GM11168 (cell line): Measurements from ENCODE around the gene ADH4.
"Not testable (repeated sequence)": the region's sequence is repeated elsewhere in the genome, so short reads cannot be mapped to it uniquely, and the experiment has no call there.

Experiments used
- in situ Hi-C: fragments of 300-500 bp; cut with MboI; formaldehyde crosslinking; loops from one replicate; pipeline ENCODE4 v1.12.0; 2022; ENCODE audit warnings: low sequenced_read_pairs; ENCODE audit not compliant: unreplicated experiment

The ADH4 gene

GRCh38 chr4:99144070-99144469 lies at the start of gene ADH4:
Gene ADH4 (minus strand): TSS chr4:99144297. CDS start chr4:99144222, 75 bp downstream.
- in situ Hi-C loops = no loop called here

GRCh38 chr4:99190336-99190735 lies 46.2 kb upstream of the ADH4 start:
- in situ Hi-C loops = no loop called here

GRCh38 chr4:99189900-99190299 lies 45.8 kb upstream of the ADH4 start:
- in situ Hi-C loops = not testable (repeated sequence)

DNA sequence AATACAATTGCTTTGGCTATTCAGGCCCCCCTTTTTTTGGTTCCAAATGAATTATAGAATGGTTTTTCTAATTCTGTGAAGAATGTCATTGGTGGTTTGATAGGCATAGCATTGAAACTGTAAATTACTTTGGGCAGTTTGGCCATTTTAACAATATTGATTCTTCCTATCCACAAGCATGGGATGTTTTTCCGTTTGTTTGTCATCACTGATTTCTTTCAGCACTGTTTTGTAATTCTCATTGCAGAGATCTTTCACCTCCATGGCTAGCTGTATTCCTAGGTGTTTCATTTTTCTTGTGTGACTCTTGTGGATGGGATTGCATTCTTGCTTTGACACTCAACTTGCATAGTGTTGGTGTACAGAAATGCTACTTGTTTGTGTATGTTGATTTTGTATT lies 41.9 kb upstream of the ADH4 start:
- in situ Hi-C loops = no loop called here

DNA sequence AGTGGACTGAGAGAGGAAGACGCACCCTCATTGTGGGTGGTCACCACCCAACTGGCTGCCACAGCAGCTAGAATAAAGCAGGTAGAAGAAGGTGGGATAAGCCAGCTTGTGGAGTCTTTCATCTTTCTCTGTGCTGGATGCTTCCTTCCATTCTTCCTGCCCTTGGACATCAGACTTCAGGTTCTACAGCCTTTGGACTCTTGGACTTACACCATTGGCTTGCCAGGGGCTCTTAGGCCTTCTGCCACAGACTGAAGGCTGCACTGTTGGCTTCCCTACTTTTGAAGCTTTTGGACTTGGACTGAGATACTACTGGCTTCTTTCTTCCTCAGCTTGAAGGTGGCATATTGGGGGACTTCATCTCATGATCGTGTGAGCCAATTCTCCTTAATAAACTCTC lies 41.5 kb upstream of the ADH4 start:
- in situ Hi-C loops = no loop called here

DNA sequence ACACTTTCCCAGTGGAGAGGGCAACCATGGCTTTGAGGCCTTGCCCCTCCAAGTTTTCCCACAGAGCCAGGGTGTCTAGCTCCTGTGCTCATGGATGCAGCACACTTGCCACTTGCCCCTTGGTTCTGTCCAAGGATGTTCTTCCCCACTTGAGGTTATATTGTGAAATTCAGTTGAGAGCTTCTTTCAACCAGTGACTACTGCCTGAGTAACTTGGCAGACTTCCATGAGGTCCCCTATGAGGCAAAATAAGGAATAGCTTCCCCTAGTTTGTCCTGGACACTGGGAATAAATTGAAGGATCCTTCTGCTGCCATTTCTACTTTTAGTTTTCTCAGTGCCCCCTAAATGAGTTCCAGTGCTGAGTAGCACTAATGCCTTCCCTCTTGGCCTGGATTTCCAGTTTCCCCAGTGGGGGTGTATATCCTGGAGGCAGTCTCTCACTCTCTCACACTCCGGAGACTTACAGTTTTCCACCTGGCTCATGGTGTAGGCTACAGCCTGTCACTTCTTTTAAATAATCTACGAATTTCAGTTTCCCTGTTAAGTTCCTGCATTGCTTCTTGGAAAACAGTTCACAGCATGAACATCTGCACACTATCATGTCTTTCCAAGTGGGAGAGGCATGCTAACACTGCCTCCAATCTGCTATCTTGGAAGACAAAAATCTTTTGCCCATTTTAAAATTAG lies 36.4 kb upstream of the ADH4 start:
- in situ Hi-C loops = no loop called here

GRCh38 chr4:99179626-99180025 lies 35.5 kb upstream of the ADH4 start:
- in situ Hi-C loops = no loop called here

GRCh38 chr4:99179178-99179577 lies 35.1 kb upstream of the ADH4 start:
- in situ Hi-C loops = no loop called here

DNA sequence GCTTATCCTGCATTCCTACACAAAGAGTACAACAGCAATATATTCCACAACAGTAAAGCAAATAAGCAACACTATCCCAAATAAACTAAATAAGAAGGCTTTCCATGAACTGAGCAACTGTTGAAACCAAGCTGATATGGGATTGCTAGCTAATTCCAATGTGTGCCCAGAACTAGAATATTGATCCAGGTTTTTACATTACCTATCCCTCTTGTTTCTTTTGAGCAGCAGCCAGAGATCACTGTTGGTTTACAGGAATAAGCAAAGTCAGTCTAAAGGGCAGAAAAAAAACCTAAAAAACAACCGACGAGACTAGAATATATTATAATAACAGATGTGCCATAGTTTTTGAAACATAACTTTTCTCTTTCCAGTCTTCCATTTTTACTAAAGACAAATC lies 22.4 kb upstream of the ADH4 start:
- in situ Hi-C loops = no loop called here

GRCh38 chr4:99165978-99166377 lies 21.9 kb upstream of the ADH4 start:
- in situ Hi-C loops = no loop called here

GRCh38 chr4:99161373-99162099 lies 17.4 kb upstream of the ADH4 start:
- in situ Hi-C loops = no loop called here

- in situ Hi-C loops = no loop called here
Observed at GRCh38 chr4:99159699-99160098, 15.6 kb upstream of the ADH4 start.

DNA sequence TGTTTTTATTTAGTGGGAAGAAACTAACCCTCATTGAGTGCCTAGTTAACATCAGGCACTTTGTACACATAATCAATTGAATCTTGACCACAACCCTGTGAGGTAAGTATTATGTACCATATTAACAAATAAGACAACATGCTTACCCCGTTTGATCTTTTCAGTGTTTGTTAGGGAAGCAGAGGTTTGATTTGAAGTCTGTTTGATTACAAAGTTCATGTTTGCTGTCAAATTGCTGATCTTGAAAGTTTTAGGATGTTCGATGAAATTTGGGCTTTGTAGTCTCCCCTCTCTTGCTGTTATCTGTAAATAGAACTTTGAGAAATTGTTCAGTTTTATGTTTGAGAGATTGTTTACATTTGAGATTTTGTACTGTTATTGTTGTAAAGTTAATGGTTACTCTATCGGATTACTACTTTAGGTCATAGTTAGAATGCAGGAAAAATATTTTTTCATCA lies 13.4 kb upstream of the ADH4 start:
- in situ Hi-C loops = no loop called here

- in situ Hi-C loops = no loop called here
Observed at GRCh38 chr4:99156992-99157391, 12.9 kb upstream of the ADH4 start.

DNA sequence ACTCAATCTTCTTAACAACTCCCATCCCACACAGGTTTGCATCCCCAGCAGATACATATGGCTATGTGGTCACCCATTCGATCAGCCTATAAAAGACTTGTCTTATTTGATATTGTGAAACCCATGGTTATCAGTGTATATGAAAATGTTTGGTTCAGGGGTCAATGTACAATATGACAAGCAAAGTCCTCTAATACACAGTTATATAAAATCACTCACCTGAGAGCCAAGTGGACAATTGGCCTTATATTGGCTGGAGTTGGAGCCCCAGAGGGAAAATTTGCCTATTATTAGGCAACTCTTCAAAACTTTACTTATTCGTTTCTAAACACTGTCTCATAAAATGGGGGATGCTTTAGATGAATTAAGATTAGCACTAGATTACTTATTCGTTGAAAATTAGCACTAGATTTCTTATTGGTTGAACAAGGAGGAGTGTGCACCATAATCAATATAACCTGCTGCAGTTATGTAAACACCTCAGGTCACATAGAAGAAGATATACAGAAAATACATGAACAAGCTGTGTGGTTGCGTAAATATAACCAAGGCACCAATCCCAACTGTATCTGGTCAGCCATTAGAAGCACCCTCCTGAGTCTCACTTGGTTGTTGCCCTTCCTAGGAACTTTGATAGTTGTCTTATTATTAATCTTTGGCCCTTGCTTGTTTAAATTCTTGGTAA lies 10.7 kb upstream of the ADH4 start:
- in situ Hi-C loops = no loop called here

GRCh38 chr4:99151995-99152394 lies 7.9 kb upstream of the ADH4 start:
- in situ Hi-C loops = no loop called here

DNA sequence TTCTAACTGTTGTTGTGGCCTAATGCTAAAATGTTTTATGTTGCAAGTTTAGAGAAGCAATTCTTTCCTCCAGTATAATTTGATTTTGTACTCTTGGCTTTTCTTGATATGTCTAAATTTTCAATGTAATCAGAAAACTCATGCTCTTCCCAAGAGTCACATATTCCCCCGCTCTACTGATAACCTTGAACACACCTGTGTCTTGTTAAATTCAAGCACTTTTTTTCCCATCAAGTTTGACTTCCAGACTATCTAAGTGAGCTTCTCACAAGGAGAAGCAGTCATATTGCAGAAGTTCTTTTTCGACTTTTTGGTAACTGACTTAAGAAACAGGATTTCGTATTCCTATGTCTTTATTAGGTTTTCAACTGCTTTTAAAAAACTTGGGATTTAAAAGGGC lies 7.4 kb upstream of the ADH4 start:
- in situ Hi-C loops = no loop called here

DNA sequence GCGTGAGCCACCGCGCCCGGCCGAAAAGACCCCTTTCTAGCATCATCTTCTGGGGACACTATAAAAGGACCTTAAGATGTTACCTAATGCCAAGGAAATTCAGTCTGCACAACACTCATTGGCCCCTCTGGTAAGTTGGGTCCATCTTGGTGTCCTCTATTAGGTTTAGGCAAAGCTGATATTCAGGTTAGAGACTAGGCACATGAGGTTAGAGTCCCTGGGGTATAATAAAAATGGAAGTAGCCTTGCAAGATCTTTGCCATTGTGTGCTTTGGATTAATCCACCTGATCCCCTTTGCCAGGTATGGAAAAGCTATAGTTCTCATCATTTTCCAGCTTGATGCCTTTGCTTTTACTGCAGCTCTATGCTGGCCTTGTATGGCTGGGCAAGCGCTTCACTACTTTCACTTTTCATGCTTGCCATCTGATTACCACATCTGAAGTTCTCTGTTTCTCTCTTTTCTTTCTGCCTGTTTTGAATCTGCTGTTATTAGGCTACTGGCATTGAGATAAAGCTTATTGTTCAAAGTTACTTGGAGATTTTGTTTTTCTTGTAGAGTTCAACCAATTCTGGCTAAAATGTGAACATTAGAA lies 5.4 kb upstream of the ADH4 start:
- in situ Hi-C loops = no loop called here

DNA sequence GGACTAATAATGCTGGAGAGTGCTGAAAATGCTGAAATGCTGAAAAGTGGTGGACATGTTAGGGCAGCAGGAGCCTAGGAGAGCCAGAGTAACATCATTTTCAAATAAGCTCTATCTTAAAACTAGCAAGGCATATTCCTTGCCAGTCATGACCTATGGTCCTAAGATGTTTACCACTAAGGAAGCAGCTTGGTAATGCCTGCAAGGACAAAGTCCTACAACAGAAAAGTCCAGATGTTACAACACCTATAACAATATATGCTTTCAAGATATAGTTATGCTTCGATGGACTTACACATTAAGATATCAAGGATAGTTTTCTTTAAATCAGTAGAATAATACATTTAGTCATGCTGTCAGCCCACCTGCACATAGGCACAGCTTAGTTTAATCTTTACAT lies 4.5 kb upstream of the ADH4 start:
- in situ Hi-C loops = no loop called here

- in situ Hi-C loops = no loop called here
Observed at GRCh38 chr4:99144587-99144986, 490 bp upstream of the ADH4 start.

- in situ Hi-C loops = no loop called here
Observed at GRCh38 chr4:99136329-99136728, 7.8 kb downstream of the ADH4 start.
